GM19395 (cell line): ENCODE measurements around the gene NIPSNAP3A.

Experiments used
- ATAC-seq: cut with Tn5 transposase; IDR thresholded peaks from one replicate; pipeline ENCODE4 v1.9.1; 2021; ENCODE audit warnings: mild to moderate bottlenecking, moderate library complexity; ENCODE audit not compliant: unreplicated experiment

NIPSNAP3A gene

GRCh38 chr9:104805441-104805840 is 58.0 kb downstream of the NIPSNAP3A start:
- ATAC-seq, result no peak

- no peak for ATAC-seq
These were observed 60.6 kb downstream of the NIPSNAP3A start for GRCh38 chr9:104808035-104808614.
